Epidermal melanocyte (primary cell): ENCODE results near the gene SRRM5.
A peak's percentile ranks its signal among the peaks of the same experiment; 100 is the strongest.
"Not testable (repeated sequence)": the region's sequence is repeated elsewhere in the genome, so short reads cannot be mapped to it uniquely, and the experiment has no call there.

Experiments used
- DNase-seq: peaks from one replicate; pipeline ENCODE4 v3.0.0; 2011; ENCODE audit warnings: low spot score; ENCODE audit not compliant: insufficient read length

SRRM5 gene

GRCh38 chr19:43612374-43612773 is 486 bp downstream of the SRRM5 start:
- DNase-seq = no peak

GRCh38 chr19:43616306-43616705 is 4.4 kb downstream of the SRRM5 start:
- DNase-seq = no peak

DNA sequence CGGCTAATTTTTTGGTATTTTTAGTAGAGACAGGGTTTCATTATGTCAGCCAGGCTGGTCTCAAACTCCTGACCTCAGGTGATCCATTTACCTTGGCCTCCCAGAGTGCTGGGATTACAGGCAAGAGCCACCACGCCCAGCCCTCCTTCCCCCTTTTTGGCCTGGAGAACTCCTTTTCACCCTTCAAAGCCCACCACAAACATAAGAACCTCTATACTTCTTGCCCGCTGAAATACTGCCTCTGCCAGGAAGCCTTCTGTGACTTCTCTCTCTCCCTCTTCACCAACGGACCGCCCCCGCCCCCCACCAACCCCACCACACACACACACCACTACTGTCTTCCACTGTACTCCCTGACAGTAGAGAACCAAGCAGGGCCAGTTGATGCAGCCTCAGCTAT is 5.1 kb downstream of the SRRM5 start:
- no peak for DNase-seq

DNA sequence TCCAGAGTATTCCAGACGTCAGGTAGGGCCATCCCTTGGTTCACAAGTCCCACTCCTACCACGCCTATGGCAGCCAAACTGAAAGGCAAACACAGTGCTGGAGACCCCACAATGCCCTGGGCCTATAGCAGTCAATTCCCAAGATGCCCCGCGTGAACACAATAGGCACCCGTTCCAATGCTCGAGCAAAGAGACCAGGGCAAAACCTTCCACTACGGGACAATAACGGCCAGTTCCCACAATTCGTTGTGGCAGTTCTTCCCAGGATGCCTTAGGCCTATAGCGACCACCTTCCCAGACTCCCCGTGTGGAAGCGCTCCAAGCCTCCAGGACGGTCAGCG is 7.0 kb downstream of the SRRM5 start:
- no peak for DNase-seq

DNA sequence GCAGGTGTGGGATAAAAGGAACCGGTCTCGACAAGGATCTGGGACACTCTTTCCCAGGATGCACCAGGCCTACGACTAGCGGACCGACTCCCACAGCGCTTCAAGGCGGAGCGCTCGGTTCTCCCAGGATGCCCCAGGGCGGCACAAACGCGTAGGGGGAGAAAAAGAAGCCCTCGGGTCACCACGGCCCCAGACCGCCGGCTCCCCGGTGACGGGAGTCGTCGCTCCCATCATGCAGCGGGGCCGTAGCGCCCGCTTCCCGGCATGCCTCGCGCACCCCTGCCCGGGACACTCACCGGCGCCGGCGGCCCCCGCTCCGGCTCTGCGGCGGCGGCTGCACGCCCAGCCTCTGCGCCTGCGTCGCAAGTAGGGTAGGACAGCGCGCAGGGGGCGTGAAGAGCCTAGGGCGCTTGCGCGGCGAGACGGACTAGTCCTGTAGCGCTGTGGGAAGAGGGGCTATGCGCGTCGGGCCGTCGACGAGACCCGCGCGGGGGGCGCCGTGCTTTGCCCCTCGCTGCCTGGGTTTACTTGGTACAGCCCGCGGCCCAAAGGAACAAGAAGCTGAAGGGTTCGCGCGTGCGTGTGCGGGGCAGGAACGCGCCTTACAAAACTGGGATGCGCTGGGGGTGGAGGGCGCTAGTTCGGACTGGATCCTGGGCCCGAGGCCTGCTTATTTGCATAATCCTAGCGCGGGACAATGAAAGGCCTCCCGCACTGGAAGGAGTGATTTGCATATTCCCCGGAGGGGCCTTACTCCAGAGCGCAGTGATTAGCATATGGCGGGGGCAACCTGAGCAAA is 7.6 kb downstream of the SRRM5 start, which contains the start of gene ZNF428:
TSS of gene ZNF428 (minus strand) at position 368 of the 799 bp plus-strand sequence. CDS start 5,325 bp downstream, outside the sequence.
- DNase-seq = peak; percentile 88

DNA sequence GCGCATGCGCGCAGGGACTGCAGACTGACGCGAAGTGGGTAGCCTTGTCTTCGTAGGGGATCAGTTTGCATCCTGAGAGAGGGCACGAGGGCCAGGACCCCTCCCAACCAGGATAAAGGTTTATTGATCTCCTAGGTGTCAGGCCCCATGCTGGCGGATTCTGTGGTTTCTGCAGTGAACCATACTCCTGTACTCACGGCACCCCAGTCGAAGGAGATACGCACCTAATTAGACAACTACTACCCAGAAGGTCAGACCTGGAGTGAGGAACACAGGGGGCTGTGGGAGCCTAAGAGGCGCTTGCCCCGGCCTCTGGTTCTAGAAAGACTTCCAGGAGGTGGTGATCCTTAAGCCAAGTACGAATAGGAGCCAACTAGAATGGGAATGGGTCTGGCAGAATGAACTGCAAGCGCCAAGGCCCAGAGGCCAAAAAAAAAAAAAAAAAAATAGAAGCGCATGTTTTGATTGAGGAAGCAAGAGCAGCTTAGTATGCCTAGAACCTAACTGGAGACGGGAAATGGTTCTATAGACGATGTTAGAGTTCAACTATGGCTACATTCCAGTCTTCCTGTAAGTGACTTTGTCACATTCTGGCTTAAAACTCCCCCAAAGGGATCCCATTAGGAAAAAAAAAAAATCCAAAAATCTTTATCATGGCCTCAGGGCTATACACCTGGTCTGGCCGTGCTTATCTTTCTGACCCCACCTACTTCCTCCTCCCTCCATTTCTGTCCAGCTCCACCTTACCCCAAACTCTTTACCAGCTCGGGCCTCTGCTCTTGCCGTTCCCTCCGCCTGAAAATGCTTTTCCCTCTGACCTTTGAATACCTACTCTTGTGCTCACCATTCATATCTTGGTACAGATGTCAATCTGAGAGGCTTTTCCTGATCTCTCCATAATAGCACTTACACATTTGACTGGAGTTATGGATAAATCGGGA is 8.4 kb downstream of the SRRM5 start:
- DNase-seq = no peak

DNA sequence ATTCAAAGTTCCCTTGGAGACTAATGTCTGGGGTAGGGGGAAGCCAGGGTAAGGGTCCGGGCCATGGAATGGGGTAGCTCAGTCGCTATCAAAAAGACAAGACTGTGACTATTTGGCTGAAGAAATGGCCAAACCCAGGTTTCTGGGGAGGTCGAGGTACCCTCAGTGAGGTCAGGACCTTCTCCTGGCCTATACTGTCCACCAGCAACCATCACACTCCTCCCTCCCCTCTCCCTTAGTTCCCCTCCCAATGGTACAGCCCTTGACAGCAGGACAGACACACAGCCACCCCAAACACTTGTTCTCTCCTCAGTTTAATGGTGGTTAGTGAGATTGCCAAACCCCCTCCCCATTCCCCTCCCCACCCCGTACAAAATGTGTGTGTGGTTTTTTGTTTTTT is 10.2 kb downstream of the SRRM5 start:
- no peak for DNase-seq

DNA sequence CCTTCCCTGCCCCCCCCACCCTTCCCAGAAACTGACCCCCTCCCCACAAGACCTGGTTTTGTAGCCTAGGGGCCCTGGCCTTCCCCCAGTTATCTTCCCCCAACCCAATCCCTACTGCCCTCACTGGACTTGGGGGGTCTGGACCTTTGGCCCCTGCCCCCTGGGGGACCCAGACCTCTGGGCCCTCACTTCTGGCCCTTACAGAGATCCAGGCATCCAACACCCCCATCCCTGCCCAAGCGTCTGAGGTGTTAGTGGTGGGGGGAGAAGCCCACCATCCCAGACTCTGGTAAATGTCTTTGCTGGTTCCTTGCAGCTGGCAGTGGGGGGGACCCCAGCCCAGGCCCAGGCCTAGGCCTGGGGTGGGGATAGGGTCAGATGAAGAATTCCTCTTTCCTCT is 11.1 kb downstream of the SRRM5 start:
- DNase-seq = no peak

GRCh38 chr19:43623889-43624670 is 12.2 kb downstream of the SRRM5 start:
- DNase-seq = no peak

DNA sequence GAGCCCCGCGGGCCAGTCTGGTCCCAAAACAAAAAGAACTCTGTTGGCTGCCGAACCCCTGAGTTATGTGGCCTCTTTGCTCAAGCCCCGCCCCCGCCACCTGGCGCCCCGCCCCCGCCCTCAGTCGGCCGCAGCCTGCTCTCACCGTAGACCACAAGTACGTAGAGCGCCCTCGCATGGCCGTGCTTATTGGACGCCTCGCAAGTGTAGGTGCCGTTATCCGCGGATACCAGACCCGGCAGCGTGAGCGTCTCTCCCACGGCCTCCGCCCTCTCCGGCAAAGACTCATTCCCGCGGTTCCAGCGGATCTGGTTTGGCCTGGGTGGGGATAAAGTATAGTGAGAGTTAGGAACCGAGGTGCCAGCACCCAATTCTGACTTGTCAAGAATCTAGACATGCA is 13.0 kb downstream of the SRRM5 start:
- DNase-seq = no peak

GRCh38 chr19:43625918-43626579 is 14.2 kb downstream of the SRRM5 start:
- no peak for DNase-seq

DNA sequence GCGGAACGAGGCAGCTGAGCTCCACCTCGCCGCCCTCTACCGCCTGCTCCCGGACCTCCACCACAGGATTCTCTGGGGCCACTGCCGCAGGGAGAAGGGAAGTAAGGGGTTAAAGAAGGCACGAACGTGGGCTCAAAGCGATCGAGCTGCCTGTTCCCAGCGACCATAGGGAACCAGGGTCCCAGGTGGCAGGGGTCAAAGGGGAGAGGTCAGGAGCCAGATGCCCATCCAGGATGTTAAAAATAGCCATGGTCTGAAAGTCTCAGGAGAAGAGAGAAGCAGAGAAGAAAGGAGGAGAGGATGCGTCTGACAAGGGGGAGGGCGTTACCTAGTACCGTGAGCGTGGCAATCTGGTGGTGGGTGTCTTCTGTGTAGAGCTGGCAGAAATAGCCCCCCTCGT is 14.9 kb downstream of the SRRM5 start:
- no peak for DNase-seq

- DNase-seq = no peak
Measured at GRCh38 chr19:43628646-43629326, 16.9 kb downstream of the SRRM5 start.

- no peak for DNase-seq
Measured at GRCh38 chr19:43631491-43631890, 19.6 kb downstream of the SRRM5 start.

DNA sequence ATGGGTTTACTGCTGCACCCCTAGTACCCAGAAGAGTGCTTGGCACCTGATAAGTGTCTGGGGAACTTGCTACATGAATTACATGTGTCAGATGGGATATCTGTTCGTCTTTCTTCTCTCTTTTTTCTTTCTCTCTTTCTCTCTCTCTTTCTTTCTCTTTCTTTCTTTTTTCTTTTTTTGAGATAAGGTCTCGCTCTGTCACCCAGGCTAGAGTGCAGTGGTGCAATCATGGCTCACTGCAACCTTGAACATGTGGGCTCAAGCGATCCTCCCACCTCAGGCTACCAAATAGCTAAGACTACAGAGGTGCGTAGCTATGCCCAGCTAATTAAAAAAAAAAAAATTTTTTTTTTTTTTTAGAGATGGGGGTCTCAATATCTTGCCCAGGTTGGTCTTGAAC is 21.6 kb downstream of the SRRM5 start:
- no peak for DNase-seq

DNA sequence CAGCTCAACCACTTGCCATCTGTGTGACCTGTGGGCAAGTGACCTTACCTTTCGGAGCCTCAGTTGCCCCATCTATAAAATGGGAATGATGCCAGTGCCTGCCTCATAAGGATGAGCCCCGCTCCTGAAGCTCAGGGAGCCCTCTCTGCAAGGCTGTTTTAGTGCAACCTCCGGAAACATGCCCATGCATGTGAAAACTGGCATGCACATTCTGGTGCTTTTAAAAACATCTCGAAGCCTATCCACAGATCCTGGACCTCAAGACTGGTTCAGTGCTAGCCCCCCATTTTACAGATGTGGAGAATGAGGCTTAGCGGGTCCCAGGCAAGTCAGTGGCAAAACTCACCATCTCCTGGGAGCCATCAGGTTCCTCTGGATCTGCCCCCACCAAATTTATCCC is 22.2 kb downstream of the SRRM5 start:
- DNase-seq = no peak

DNA sequence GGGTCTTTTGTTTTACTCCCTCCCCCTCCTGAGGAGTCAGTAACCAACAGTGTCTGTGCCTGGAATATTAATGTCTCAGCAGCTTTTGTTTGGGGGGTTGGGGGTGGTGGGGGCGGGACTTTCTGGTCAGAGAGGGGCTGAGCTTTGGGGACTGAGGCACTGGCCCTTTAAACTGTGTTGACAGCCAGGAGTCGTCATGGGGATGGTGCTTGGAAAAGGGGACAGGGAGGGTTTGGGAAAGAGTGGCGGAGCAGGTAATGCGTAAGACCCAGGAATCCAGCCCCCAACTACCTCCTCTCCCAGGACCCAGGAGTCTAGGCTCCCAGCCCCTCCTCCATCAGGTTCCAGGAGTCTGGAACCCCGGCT is 22.6 kb downstream of the SRRM5 start:
- DNase-seq = no peak

DNA sequence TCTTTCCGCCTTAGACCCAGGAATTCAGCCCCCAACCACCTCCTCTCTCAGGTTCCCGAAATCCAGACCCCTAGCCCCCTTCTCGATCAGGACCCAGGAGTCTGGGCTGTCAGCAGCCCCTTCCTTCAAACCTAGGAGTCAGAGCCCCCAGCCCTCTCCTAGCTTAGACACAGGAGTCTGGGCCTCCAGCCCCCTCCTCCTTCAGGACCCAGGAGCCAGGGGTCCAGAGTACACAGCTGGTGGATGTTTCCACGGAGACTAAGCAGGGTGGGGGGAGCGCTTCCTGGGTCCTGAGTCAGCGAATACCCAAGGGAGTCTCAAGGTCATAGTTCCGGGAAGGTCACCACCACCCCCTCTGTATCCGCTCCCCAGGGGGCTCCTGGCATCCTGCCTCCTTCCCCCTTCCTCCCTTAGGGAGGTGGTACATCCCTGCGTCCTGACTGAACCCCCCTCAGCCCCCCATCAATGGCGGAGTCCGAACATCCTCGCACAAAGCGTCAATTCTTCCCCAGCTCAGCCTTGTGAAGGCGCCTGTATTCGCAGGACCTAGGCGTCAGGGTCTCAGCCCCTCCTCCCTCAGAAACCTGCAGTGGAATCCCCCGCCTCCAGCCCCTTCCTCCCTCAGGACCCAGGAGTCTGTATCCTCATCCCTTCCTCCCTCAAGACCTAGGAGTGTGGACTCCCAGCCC is 23.1 kb downstream of the SRRM5 start:
- DNase-seq = no peak

DNA sequence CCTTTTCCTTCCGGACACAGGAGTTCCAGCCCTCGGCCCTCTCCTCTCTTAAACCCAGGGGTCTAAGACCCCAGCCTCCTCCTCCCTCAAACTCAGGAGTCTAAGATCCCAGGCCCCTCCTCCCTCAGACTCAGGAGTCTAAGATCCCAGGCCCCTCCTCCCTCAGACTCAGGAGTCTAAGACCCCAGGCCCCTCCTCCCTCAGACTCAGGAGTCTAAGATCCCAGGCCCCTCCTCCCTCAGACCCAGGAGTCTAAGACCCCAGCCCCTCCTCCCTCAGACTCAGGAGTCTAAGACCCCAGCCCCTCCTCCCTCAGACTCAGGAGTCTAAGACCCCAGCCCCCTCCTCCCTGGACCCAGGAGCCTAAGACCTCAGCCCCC is 23.7 kb downstream of the SRRM5 start:
- not testable (repeated sequence) for DNase-seq

GRCh38 chr19:43636121-43636683 is 24.3 kb downstream of the SRRM5 start:
- DNase-seq = no peak
